H9 (cell line): ENCODE measurements around the gene CAMSAP2. TPM values are rescaled to one million over a fixed set of nuclear protein-coding genes. Genes with fewer than 3 reads are reported as not detected.

ENCODE experiments used
- DNase-seq: peaks from one replicate; pipeline ENCODE4 v3.0.0-alpha.2; 2017
- H2AFZ ChIP-seq: one replicate; pipeline ENCODE4 v1.6.1; 2013; ENCODE audit warnings: mild to moderate bottlenecking, low read length, control low read depth, moderate library complexity
- H2AK5ac ChIP-seq: 2 replicates; pipeline ENCODE4 v1.6.1; 2013; ENCODE audit warnings: low read length, control low read depth, mixed read lengths; ENCODE audit not compliant: insufficient read length
- H2BK120ac ChIP-seq: one replicate; pipeline ENCODE4 v1.6.1; 2013; ENCODE audit warnings: low read depth, mild to moderate bottlenecking, low read length, control low read depth, inconsistent platforms; ENCODE audit not compliant: poor library complexity, severe bottlenecking
- H2BK12ac ChIP-seq: 2 replicates; pipeline ENCODE4 v1.6.1; 2013; ENCODE audit warnings: low read length, control low read depth, mixed read lengths, low read depth; ENCODE audit not compliant: insufficient read length
- H2BK15ac ChIP-seq: 2 replicates; pipeline ENCODE4 v1.6.1; 2013; ENCODE audit warnings: low read depth, low read length, control low read depth
- H2BK20ac ChIP-seq: one replicate; pipeline ENCODE4 v1.6.1; 2013; ENCODE audit warnings: low read depth, mild to moderate bottlenecking, low read length, control low read depth, inconsistent platforms; ENCODE audit not compliant: poor library complexity, severe bottlenecking
- H2BK5ac ChIP-seq: 2 replicates; pipeline ENCODE4 v1.6.1; 2013; ENCODE audit warnings: low read length, control low read depth, mixed read lengths; ENCODE audit not compliant: insufficient read length
- H3K14ac ChIP-seq: 2 replicates; pipeline ENCODE4 v1.6.1; 2013; ENCODE audit warnings: low read length, control low read depth; ENCODE audit not compliant: insufficient read depth
- H3K18ac ChIP-seq: 2 replicates; pipeline ENCODE4 v1.6.1; 2013; ENCODE audit warnings: low read depth, mild to moderate bottlenecking, mixed read lengths, low read length, control low read depth; ENCODE audit not compliant: insufficient read length
- H3K23ac ChIP-seq: 2 replicates; pipeline ENCODE4 v1.6.1; 2013; ENCODE audit warnings: low read length, control low read depth, mixed read lengths, low read depth; ENCODE audit not compliant: insufficient read length
- H3K23me2 ChIP-seq: 2 replicates; pipeline ENCODE4 v1.6.1; 2013; ENCODE audit warnings: low read depth, mild to moderate bottlenecking, mixed read lengths, low read length, control low read depth; ENCODE audit not compliant: insufficient read length, poor library complexity, severe bottlenecking
- H3K27ac ChIP-seq: 2 replicates; pipeline ENCODE4 v1.5.1; 2013; ENCODE audit warnings: low read length, control low read depth, mixed read lengths, low read depth; ENCODE audit not compliant: insufficient read length
- H3K27me3 ChIP-seq: 2 replicates; pipeline ENCODE4 v1.6.1; 2013; ENCODE audit warnings: low read length, control low read depth, inconsistent platforms; ENCODE audit not compliant: insufficient read depth
- H3K4ac ChIP-seq: 2 replicates; pipeline ENCODE4 v1.6.1; 2013; ENCODE audit warnings: low read depth, mild to moderate bottlenecking, control low read depth, inconsistent platforms, low read length, moderate library complexity
- H3K4me1 ChIP-seq: 2 replicates; pipeline ENCODE4 v1.6.1; 2013; ENCODE audit warnings: low read length, control low read depth, inconsistent platforms; ENCODE audit not compliant: insufficient read depth
- H3K4me2 ChIP-seq: 2 replicates; pipeline ENCODE4 v1.6.1; 2013; ENCODE audit warnings: low read length, control low read depth, mixed read lengths; ENCODE audit not compliant: insufficient read length, insufficient read depth
- H3K56ac ChIP-seq: 2 replicates; pipeline ENCODE4 v1.6.1; 2013; ENCODE audit warnings: low read depth, mild to moderate bottlenecking, mixed read lengths, low read length, control low read depth; ENCODE audit not compliant: insufficient read length
- H3K79me1 ChIP-seq: 2 replicates; pipeline ENCODE4 v1.6.1; 2013; ENCODE audit warnings: low read depth, mild to moderate bottlenecking, moderate library complexity, low read length, control low read depth, inconsistent platforms; ENCODE audit not compliant: insufficient read depth, poor library complexity, severe bottlenecking
- H3K79me2 ChIP-seq: 2 replicates; pipeline ENCODE4 v1.6.1; 2013; ENCODE audit warnings: low read length, control low read depth, inconsistent platforms; ENCODE audit not compliant: insufficient read depth
- H3K9ac ChIP-seq: 2 replicates; pipeline ENCODE4 v1.6.1; 2013; ENCODE audit warnings: low read length, control low read depth, mixed read lengths; ENCODE audit not compliant: insufficient read length; ENCODE audit errors: extremely low read depth
- H3K9me3 ChIP-seq: one replicate; pipeline ENCODE4 v1.6.1; 2013; ENCODE audit warnings: low read depth, low read length, inconsistent platforms; ENCODE audit not compliant: control insufficient read depth
- H3T11ph ChIP-seq: one replicate; pipeline ENCODE4 v1.6.1; 2013; ENCODE audit warnings: mild to moderate bottlenecking, low read length, control low read depth, inconsistent platforms
- H4K20me1 ChIP-seq: one replicate; pipeline ENCODE4 v1.6.1; 2013; ENCODE audit not compliant: control insufficient read depth, insufficient read length, insufficient read depth
- H4K5ac ChIP-seq: 2 replicates; pipeline ENCODE4 v1.6.1; 2013; ENCODE audit warnings: low read depth, mild to moderate bottlenecking, mixed read lengths, low read length, control low read depth; ENCODE audit not compliant: insufficient read length
- H4K8ac ChIP-seq: replicated peaks from 2 replicates; pipeline ENCODE4 v1.6.1; 2013; ENCODE audit warnings: low read length, control low read depth, mixed read lengths, low read depth; ENCODE audit not compliant: insufficient read length
- H4K91ac ChIP-seq: 2 replicates; pipeline ENCODE4 v1.6.1; 2013; ENCODE audit warnings: low read depth, mild to moderate bottlenecking, moderate library complexity, mixed read lengths, low read length, control low read depth; ENCODE audit not compliant: insufficient read length
- H3K27ac Mint-ChIP-seq, 3 experiments: 2 replicates in 2 of 3; 3 replicates in 1 of 3; pipeline ENCODE4 v1.8.0; 2020 to 2021; ENCODE audit warnings: mixed read lengths in 3 of 3, mild to moderate bottlenecking in 1 of 3, moderate library complexity in 1 of 3
- H3K27me3 Mint-ChIP-seq: 2 replicates; pipeline ENCODE4 v1.8.0; 2021; ENCODE audit warnings: low read depth, mild to moderate bottlenecking, moderate library complexity, mixed read lengths
- H3K36me3 Mint-ChIP-seq, 3 experiments: 2 replicates in 2 of 3; 3 replicates in 1 of 3; pipeline ENCODE4 v1.8.0; 2020 to 2021; ENCODE audit warnings: low read depth in 3 of 3, mixed read lengths in 3 of 3; ENCODE audit not compliant: insufficient read depth in 1 of 3
- H3K4me1 Mint-ChIP-seq, 2 experiments: 2 replicates each; pipeline ENCODE4 v1.8.0; 2020; ENCODE audit warnings: mixed read lengths in 2 of 2
- H3K4me3 Mint-ChIP-seq, 2 experiments: 2 replicates in 1 of 2; 3 replicates in 1 of 2; pipeline ENCODE4 v1.8.0; 2020 to 2021; ENCODE audit warnings: mild to moderate bottlenecking in 2 of 2, mixed read lengths in 2 of 2, moderate library complexity in 1 of 2
- H3K9me3 Mint-ChIP-seq, 2 experiments: 2 replicates in 1 of 2; 3 replicates in 1 of 2; pipeline ENCODE4 v1.8.0; 2020; ENCODE audit warnings: mild to moderate bottlenecking in 2 of 2, mixed read lengths in 2 of 2, moderate library complexity in 1 of 2
- CTCF ChIP-seq: fragments of 200-600 bp; sonication (generic); conservative IDR thresholded peaks from 3 replicates; pipeline ENCODE4 v1.8.0; 2021; ENCODE audit warnings: antibody characterized with exemption, mild to moderate bottlenecking
- WGBS: extraction: QIAGEN DNeasy Blood & Tissue Kit; methylation state at CpG from one replicate; pipeline ENCODE4 v1.1.7; 2013; ENCODE audit warnings: missing lambda C conversion rate, low lambda C conversion rate, mixed read lengths; ENCODE audit not compliant: insufficient read length; ENCODE audit errors: extremely low coverage; 5-methylcytosine and 5-hydroxymethylcytosine counted together
- total RNA-seq: library from RNA; stranded (reverse); gene quantifications from 2 replicates; pipeline ENCODE4 v1.2.1, GENCODE V29; 2021

CAMSAP2 gene
- total RNA-seq, 1 experiment from 2014 or later: 33.7 TPM

GRCh38 chr1:200774735-200775444 is 36.2 kb downstream of the CAMSAP2 start:
- no peak overlapping the region for H3K14ac ChIP-seq
- Mint-ChIP-seq H3K27me3 (no peaks in the 10 kb centered on the region), H3K27ac (peak overlapping the region in 1 of 3 experiments; percentile 23; a peak in 2 of 7 replicates), H3K36me3 (peaks cover 3 to 15% (median 3%) of the 10 kb centered on the region in 3 experiments; a peak in 5 of 7 replicates), H3K4me1 (peaks cover 5 to 7% of the 10 kb centered on the region in 2 experiments), H3K4me3 (no peak overlapping the region), H3K9me3 (no peaks in the 10 kb centered on the region)
- no peak overlapping the region for H2AFZ ChIP-seq
- H3K4me2 ChIP-seq: no peak overlapping the region
- no peaks in the 10 kb centered on the region for H3K4me1 ChIP-seq
- H2BK15ac ChIP-seq: no peak overlapping the region
- DNase-seq: no peak
- no peak overlapping the region for H2AK5ac ChIP-seq
- no peaks in the 10 kb centered on the region for H3K79me2 ChIP-seq
- no peak overlapping the region for H2BK12ac ChIP-seq
- TF ChIP-seq CTCF: no peak
- no peaks in the 10 kb centered on the region for H3K27me3 ChIP-seq
- no peak overlapping the region for H3K9ac ChIP-seq
- H3K23ac ChIP-seq: no peak overlapping the region
- H2BK20ac ChIP-seq: no peak overlapping the region
- no peaks in the 10 kb centered on the region for H4K20me1 ChIP-seq
- no peak overlapping the region for H3K56ac ChIP-seq
- H4K5ac ChIP-seq: no peak overlapping the region
- no peak overlapping the region for H4K91ac ChIP-seq
- H3K9me3 ChIP-seq: no peaks in the 10 kb centered on the region
- H2BK5ac ChIP-seq: no peak overlapping the region
- no peak overlapping the region for H3K4ac ChIP-seq
- no CpG with 5 or more reads among the region's 2 CpGs for WGBS
- no peak overlapping the region for H4K8ac ChIP-seq
- no peaks in the 10 kb centered on the region for H3K79me1 ChIP-seq
- H3K27ac ChIP-seq: no peak overlapping the region
- H2BK120ac ChIP-seq: no peak overlapping the region
- no peak overlapping the region for H3K18ac ChIP-seq
- H3K23me2 ChIP-seq: no peaks in the 10 kb centered on the region
- no peak overlapping the region for H3T11ph ChIP-seq
